HepG2 (cell line): Measurements from ENCODE around the gene C1QTNF1. TPM values are rescaled to one million over a fixed set of nuclear protein-coding genes. Genes with fewer than 3 reads are reported as not detected.

Experiments
- ATAC-seq: fragments of 200-7000 bp; cut with Tn5 transposase; 3 replicates; pipeline ENCODE4 v1.9.1; 2020; ENCODE audit warnings: mild to moderate bottlenecking, moderate library complexity
- BruUV-seq: library from RNA; stranded (reverse); fragments of 400-500 nt; replicated peaks from 2 replicates; lab custom pipeline; 2021; lab: Mats Ljungman, UMichigan
- CTCF ChIA-PET: fragments of 300-600 bp; formaldehyde crosslinking; extraction: SDS; loops from one replicate; lab custom pipeline; 2021; ENCODE audit warnings: low total read pairs, inconsistent platforms, low intra/inter-chr PET ratio; lab: Yijun Ruan, JAX
- POLR2A ChIA-PET: fragments of 350-600 bp; sonication (Branson Sonifier 250); formaldehyde crosslinking; loops from one replicate; lab custom pipeline; 2020; ENCODE audit warnings: antibody characterized with exemption, inconsistent platforms; lab: Yijun Ruan, JAX
- DNase-seq: peaks from one replicate; pipeline ENCODE4 v3.0.0-alpha.2; 2015; ENCODE audit warnings: low spot score
- FAIRE-seq: peaks from 3 replicates; lab custom pipeline; 2011; peaks lifted over from hg19 to GRCh38; lab: Jason Lieb, UNC
- H2AFZ ChIP-seq: one replicate; pipeline ENCODE4 v1.6.1; 2011; ENCODE audit warnings: low read length, inconsistent platforms
- H3K27ac ChIP-seq: fragments of 300-600 bp; 3 replicates; pipeline ENCODE4 v1.8.0; 2011; ENCODE audit warnings: mixed run types, mild to moderate bottlenecking, mixed read lengths, low read length, inconsistent platforms; ENCODE audit not compliant: insufficient read depth; ENCODE audit errors: extremely low read length
- H3K27me3 ChIP-seq, 2 experiments: fragments of 200-600 bp in 1 of 2; 2 replicates in 1 of 2; 3 replicates in 1 of 2; pipeline versions ENCODE4 v1.6.0 to v1.8.0; 2011; ENCODE audit warnings: low read length in 2 of 2, mild to moderate bottlenecking in 2 of 2, moderate library complexity in 2 of 2, inconsistent platforms in 1 of 2; ENCODE audit not compliant: insufficient read depth in 2 of 2, control insufficient read depth in 1 of 2
- H3K36me3 ChIP-seq, 2 experiments: fragments of 200-600 bp in 1 of 2; replicated peaks in 1 of 2; 2 replicates in 1 of 2; 3 replicates in 1 of 2; pipeline versions ENCODE4 v1.5.1 to v1.8.0; 2011; ENCODE audit warnings: low read length in 2 of 2, inconsistent platforms in 1 of 2; ENCODE audit not compliant: insufficient read depth in 2 of 2, control insufficient read depth in 1 of 2
- H3K4me1 ChIP-seq: 2 replicates; pipeline ENCODE4 v1.5.1; 2012; ENCODE audit warnings: low read length, inconsistent platforms; ENCODE audit not compliant: insufficient read depth
- H3K4me2 ChIP-seq: 2 replicates; pipeline ENCODE4 v1.6.0; 2011; ENCODE audit warnings: low read depth, low read length, inconsistent platforms
- H3K4me3 ChIP-seq, 3 experiments: fragments of 200-600 bp in 1 of 3; sonication (generic), shearing (Covaris generic) in 1 of 3; replicated peaks in 1 of 3; 2 replicates each; pipeline ENCODE4 v1.5.1; 2011 to 2016; ENCODE audit warnings: low read length in 3 of 3, inconsistent platforms in 2 of 3, low read depth in 2 of 3, mild to moderate bottlenecking in 2 of 3, control low read depth in 1 of 3, mixed read lengths in 1 of 3; ENCODE audit not compliant: insufficient read depth in 1 of 3
- H3K79me2 ChIP-seq: one replicate; pipeline ENCODE4 v1.6.1; 2011; ENCODE audit warnings: low read length, inconsistent platforms; ENCODE audit not compliant: insufficient read depth
- H3K9ac ChIP-seq: 2 replicates; pipeline ENCODE4 v1.6.0; 2011; ENCODE audit warnings: mild to moderate bottlenecking, low read depth, low read length, inconsistent platforms; ENCODE audit not compliant: insufficient read depth
- H3K9me3 ChIP-seq: 2 replicates; pipeline ENCODE4 v1.5.1; 2012; ENCODE audit warnings: mild to moderate bottlenecking, low read length
- H4K20me1 ChIP-seq: 2 replicates; pipeline ENCODE4 v1.6.0; 2011; ENCODE audit warnings: inconsistent platforms, mild to moderate bottlenecking, low read length, moderate library complexity; ENCODE audit not compliant: insufficient read depth
- JARID2 ChIP-seq: sonication (generic); formaldehyde crosslinking; IDR thresholded peaks from 2 replicates; pipeline ENCODE4 v1.8.1; 2023; ENCODE audit warnings: missing genetic modification reagents, inconsistent platforms; ENCODE audit not compliant: insufficient replicate concordance
- MEF2D ChIP-seq: sonication (generic); formaldehyde crosslinking; IDR thresholded peaks from 2 replicates; pipeline ENCODE4 v1.5.1; 2020; ENCODE audit warnings: mild to moderate bottlenecking, missing genetic modification reagents
- ZBTB42 ChIP-seq: sonication (generic); formaldehyde crosslinking; IDR thresholded peaks from 2 replicates; pipeline ENCODE4 v1.5.0; 2020; ENCODE audit warnings: mild to moderate bottlenecking, missing genetic modification reagents
- ZNF136 ChIP-seq: sonication (generic); formaldehyde crosslinking; IDR thresholded peaks from 2 replicates; pipeline ENCODE4 v1.8.1; 2022; ENCODE audit warnings: low read depth, mild to moderate bottlenecking, moderate library complexity, missing genetic modification reagents
- ZNF20 ChIP-seq: sonication (generic); formaldehyde crosslinking; IDR thresholded peaks from 2 replicates; pipeline ENCODE4 v1.4.0; 2020; ENCODE audit warnings: mild to moderate bottlenecking, moderate library complexity, missing genetic modification reagents
- ZNF570 ChIP-seq: sonication (generic); formaldehyde crosslinking; IDR thresholded peaks from 2 replicates; pipeline ENCODE4 v1.4.0; 2020; ENCODE audit warnings: mild to moderate bottlenecking, missing genetic modification reagents, borderline replicate concordance
- WGBS: methylation state at CpG from one replicate; pipeline ENCODE4 v1.1.6; 2017; ENCODE audit warnings: low lambda C conversion rate; 5-methylcytosine and 5-hydroxymethylcytosine counted together
- in situ Hi-C: cut with HindIII; loops from 2 replicates; pipeline ENCODE4 v1.10.0; 2017; ENCODE audit warnings: low pct_unique_long_range_greater_than_20kb; ENCODE audit not compliant: extremely low pct_ligation_motif_present
- intact Hi-C: fragments of 100-400 bp; cut with micrococcal nuclease; formaldehyde crosslinking; loops from one replicate; pipeline ENCODE4 v1.10.0; 2022; ENCODE audit not compliant: unreplicated experiment
- polyA plus RNA-seq, 8 experiments: library from polyadenylated mRNA; depleted of rRNA in 3 of 8; stranded (reverse) in 7 of 8; unstranded in 1 of 8; fragments of >200 nt; fragmentation: Illumina TruSeq in 4 of 8; extraction: Trizol in 4 of 8; gene quantifications; 2 replicates each; pipeline versions ENCODE4 v1.2.1 to v1.2.3, GENCODE V29; 2011 to 2016; ENCODE audit warnings: low read depth in 4 of 8, missing spikeins in 1 of 8, mixed read lengths in 1 of 8; ENCODE audit not compliant: insufficient read depth in 1 of 8
- total RNA-seq, 5 experiments: library from RNA; depleted of rRNA; stranded (reverse); fragments of >200 nt; fragmentation: Illumina TruSeq; extraction: Trizol; gene quantifications; 2 replicates each; pipeline ENCODE4 v1.2.3, GENCODE V29; 2016; ENCODE audit warnings: low read depth in 1 of 5
- TF ChIP-seq, protein P1 (sequence below): sonication (generic); formaldehyde crosslinking; IDR thresholded peaks from 2 replicates; pipeline ENCODE4 v1.4.0; 2020; ENCODE audit warnings: missing genetic modification reagents, borderline replicate concordance
- TF ChIP-seq, protein P2 (sequence below): sonication (generic); formaldehyde crosslinking; IDR thresholded peaks from 2 replicates; pipeline ENCODE4 v1.5.1; 2020; ENCODE audit warnings: mild to moderate bottlenecking, missing genetic modification reagents, moderate library complexity
- TF ChIP-seq, protein P3 (sequence below): IDR thresholded peaks from 2 replicates; pipeline ENCODE4 v1.6.1; 2012; ENCODE audit warnings: inconsistent platforms

C1QTNF1 gene
- total and polyA plus RNA-seq, 2 of the 13 experiments (the other 11 are each of a cell fraction or from before 2014, with no cell fraction given) = 0.18 to 0.86 TPM

DNA sequence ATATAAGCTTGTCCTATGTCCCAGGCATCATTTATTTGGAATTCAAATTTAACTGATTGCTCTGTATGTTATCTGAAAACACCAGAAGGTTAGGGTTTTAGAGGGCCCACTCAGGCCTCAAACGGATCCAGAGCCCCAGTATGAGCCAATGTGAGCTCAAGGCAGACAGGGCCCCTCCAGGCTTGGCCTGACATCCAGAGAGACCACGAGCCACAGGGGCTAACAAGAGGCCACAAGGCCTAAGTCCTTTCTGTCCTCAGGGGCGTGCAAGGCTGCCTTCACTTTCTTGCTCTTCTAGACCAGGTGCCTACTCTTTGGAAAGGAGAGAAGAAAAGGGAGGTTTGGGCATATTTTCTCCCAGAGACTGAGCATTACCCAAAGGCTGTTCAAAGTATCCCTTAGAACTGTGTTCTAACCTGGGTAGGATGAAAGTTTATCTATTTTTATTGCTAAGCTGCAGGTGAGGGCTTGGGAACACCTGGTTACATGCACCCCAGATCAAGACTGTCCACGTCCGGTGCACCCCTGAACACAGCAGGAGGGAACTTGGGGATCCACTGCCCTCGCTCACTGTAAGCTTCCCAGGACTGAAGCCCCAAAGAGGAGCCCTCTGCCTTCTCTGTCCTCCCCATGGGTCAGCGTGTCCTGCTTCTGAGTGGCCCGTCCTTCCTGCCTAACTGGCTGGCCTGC lies 49.2 kb downstream of the C1QTNF1 start:
- POLR2A ChIA-PET = interaction anchor here (4.0 kb wide), 1 partner anchor 46 kb away, joined by 95 read pairs; no protein-coding TSS in a partner anchor
- H4K20me1 ChIP-seq = no peaks in the 10 kb centered on the region
- H3K9me3 ChIP-seq = no peaks in the 10 kb centered on the region
- ATAC-seq = no peak; the same call in 2 of the 3 replicates
- peak overlapping the region in 1 of 3 experiments; percentile 51; a peak in 1 of 6 replicates for H3K4me3 ChIP-seq
- no peak for DNase-seq
- TF ChIP-seq MEF2D (CRISPR knock-in tag) = no peak
- no peak for TF ChIP-seq ZNF570 (CRISPR knock-in tag)
- 0 out of 2 replicates have a peak, but pooled peaks have one; percentile 3 for TF ChIP-seq ZNF136 (CRISPR knock-in tag)
- no peak for TF ChIP-seq ZBTB42 (CRISPR knock-in tag)
- TF ChIP-seq, protein P1, sequence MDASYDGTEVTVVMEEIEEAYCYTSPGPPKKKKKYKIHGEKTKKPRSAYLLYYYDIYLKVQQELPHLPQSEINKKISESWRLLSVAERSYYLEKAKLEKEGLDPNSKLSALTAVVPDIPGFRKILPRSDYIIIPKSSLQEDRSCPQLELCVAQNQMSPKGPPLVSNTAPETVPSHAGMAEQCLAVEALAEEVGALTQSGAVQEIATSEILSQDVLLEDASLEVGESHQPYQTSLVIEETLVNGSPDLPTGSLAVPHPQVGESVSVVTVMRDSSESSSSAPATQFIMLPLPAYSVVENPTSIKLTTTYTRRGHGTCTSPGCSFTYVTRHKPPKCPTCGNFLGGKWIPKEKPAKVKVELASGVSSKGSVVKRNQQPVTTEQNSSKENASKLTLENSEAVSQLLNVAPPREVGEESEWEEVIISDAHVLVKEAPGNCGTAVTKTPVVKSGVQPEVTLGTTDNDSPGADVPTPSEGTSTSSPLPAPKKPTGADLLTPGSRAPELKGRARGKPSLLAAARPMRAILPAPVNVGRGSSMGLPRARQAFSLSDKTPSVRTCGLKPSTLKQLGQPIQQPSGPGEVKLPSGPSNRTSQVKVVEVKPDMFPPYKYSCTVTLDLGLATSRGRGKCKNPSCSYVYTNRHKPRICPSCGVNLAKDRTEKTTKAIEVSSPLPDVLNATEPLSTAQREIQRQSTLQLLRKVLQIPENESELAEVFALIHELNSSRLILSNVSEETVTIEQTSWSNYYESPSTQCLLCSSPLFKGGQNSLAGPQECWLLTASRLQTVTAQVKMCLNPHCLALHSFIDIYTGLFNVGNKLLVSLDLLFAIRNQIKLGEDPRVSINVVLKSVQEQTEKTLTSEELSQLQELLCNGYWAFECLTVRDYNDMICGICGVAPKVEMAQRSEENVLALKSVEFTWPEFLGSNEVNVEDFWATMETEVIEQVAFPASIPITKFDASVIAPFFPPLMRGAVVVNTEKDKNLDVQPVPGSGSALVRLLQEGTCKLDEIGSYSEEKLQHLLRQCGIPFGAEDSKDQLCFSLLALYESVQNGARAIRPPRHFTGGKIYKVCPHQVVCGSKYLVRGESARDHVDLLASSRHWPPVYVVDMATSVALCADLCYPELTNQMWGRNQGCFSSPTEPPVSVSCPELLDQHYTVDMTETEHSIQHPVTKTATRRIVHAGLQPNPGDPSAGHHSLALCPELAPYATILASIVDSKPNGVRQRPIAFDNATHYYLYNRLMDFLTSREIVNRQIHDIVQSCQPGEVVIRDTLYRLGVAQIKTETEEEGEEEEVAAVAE (CRISPR knock-in tag) = peak; percentile 41; the same call in 1 of the 2 replicates
- TF ChIP-seq, protein P2, sequence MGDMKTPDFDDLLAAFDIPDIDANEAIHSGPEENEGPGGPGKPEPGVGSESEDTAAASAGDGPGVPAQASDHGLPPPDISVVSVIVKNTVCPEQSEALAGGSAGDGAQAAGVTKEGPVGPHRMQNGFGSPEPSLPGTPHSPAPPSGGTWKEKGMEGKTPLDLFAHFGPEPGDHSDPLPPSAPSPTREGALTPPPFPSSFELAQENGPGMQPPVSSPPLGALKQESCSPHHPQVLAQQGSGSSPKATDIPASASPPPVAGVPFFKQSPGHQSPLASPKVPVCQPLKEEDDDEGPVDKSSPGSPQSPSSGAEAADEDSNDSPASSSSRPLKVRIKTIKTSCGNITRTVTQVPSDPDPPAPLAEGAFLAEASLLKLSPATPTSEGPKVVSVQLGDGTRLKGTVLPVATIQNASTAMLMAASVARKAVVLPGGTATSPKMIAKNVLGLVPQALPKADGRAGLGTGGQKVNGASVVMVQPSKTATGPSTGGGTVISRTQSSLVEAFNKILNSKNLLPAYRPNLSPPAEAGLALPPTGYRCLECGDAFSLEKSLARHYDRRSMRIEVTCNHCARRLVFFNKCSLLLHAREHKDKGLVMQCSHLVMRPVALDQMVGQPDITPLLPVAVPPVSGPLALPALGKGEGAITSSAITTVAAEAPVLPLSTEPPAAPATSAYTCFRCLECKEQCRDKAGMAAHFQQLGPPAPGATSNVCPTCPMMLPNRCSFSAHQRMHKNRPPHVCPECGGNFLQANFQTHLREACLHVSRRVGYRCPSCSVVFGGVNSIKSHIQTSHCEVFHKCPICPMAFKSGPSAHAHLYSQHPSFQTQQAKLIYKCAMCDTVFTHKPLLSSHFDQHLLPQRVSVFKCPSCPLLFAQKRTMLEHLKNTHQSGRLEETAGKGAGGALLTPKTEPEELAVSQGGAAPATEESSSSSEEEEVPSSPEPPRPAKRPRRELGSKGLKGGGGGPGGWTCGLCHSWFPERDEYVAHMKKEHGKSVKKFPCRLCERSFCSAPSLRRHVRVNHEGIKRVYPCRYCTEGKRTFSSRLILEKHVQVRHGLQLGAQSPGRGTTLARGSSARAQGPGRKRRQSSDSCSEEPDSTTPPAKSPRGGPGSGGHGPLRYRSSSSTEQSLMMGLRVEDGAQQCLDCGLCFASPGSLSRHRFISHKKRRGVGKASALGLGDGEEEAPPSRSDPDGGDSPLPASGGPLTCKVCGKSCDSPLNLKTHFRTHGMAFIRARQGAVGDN = no peak
- TF ChIP-seq, protein P3, sequence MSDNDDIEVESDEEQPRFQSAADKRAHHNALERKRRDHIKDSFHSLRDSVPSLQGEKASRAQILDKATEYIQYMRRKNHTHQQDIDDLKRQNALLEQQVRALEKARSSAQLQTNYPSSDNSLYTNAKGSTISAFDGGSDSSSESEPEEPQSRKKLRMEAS = peak; percentile 28; the same call in 1 of the 2 replicates
- no peak for TF ChIP-seq ZNF20 (CRISPR knock-in tag)
- TF ChIP-seq JARID2 (CRISPR knock-in tag) = peak; percentile 25
- CTCF ChIA-PET = no interaction called here
- intact Hi-C loops = no loop called here
- peaks cover 5% of the 10 kb centered on the region for H3K79me2 ChIP-seq
- BruUV-seq = no TSS peak
- H3K4me2 ChIP-seq = peak overlapping the region; percentile 72
- H2AFZ ChIP-seq = peak overlapping the region; percentile 29
- H3K9ac ChIP-seq = peak overlapping the region; percentile 13; the same call in 1 of the 2 replicates
- WGBS = 40% methylated on average over 7 of the region's 8 CpGs
- H3K36me3 ChIP-seq = peaks cover 1 to 5% of the 10 kb centered on the region in 2 experiments; a peak in 2 of 5 replicates
- H3K4me1 ChIP-seq = peaks cover 41% of the 10 kb centered on the region
- no peak for FAIRE-seq
- H3K27me3 ChIP-seq = peaks cover 0 to 23% of the 10 kb centered on the region in 2 experiments; a peak in 3 of 5 replicates
- in situ Hi-C loops = no loop called here
- no peak overlapping the region for H3K27ac ChIP-seq
